Epithelial cell of esophagus (primary cell): ENCODE data around the gene CHRDL1.

ENCODE experiments used
- DNase-seq: peaks from one replicate; pipeline ENCODE4 v3.0.0; 2010; ENCODE audit warnings: low read depth
- H3K4me3 ChIP-seq: 2 replicates; pipeline ENCODE4 v1.5.1; 2011; ENCODE audit warnings: mild to moderate bottlenecking, low read length, control low read depth
- TF ChIP-seq, protein P1 (sequence below): IDR thresholded peaks from 2 replicates; pipeline ENCODE4 v1.5.1; 2011; ENCODE audit warnings: low read depth, mild to moderate bottlenecking, low read length, control low read depth, inconsistent platforms; ENCODE audit not compliant: insufficient read depth; ENCODE audit errors: missing control alignments

Gene CHRDL1

GRCh38 chrX:110746014-110746413 lies 49.6 kb downstream of the CHRDL1 start:
- TF ChIP-seq, protein P1, sequence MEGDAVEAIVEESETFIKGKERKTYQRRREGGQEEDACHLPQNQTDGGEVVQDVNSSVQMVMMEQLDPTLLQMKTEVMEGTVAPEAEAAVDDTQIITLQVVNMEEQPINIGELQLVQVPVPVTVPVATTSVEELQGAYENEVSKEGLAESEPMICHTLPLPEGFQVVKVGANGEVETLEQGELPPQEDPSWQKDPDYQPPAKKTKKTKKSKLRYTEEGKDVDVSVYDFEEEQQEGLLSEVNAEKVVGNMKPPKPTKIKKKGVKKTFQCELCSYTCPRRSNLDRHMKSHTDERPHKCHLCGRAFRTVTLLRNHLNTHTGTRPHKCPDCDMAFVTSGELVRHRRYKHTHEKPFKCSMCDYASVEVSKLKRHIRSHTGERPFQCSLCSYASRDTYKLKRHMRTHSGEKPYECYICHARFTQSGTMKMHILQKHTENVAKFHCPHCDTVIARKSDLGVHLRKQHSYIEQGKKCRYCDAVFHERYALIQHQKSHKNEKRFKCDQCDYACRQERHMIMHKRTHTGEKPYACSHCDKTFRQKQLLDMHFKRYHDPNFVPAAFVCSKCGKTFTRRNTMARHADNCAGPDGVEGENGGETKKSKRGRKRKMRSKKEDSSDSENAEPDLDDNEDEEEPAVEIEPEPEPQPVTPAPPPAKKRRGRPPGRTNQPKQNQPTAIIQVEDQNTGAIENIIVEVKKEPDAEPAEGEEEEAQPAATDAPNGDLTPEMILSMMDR = no peak
- no peak overlapping the region for H3K4me3 ChIP-seq
- DNase-seq = no peak

DNA sequence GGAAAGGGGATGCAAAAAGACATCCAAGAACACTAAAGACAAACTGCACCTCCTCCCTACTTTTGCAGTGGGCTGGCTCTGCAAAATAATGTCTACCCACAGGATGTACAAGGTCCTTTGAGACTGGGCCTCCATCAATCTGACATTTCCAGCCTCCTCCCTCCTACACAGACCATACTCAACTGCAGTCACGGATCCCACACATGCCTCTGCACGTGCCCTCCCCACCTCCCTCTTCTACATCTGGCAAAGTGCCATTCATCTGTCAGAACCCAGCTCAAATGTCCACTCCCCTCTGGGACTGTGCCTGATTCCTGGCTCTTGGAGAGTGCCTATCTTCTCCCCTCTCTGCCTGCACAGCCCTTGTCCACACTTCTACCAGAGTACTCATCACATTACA lies 50.3 kb downstream of the CHRDL1 start:
- TF ChIP-seq, protein P1 = no peak
- no peak for DNase-seq
- H3K4me3 ChIP-seq = no peak overlapping the region

GRCh38 chrX:110743679-110744340 lies 51.8 kb downstream of the CHRDL1 start:
- TF ChIP-seq, protein P1 = no peak
- H3K4me3 ChIP-seq = no peak overlapping the region
- DNase-seq = peak; percentile 0

DNA sequence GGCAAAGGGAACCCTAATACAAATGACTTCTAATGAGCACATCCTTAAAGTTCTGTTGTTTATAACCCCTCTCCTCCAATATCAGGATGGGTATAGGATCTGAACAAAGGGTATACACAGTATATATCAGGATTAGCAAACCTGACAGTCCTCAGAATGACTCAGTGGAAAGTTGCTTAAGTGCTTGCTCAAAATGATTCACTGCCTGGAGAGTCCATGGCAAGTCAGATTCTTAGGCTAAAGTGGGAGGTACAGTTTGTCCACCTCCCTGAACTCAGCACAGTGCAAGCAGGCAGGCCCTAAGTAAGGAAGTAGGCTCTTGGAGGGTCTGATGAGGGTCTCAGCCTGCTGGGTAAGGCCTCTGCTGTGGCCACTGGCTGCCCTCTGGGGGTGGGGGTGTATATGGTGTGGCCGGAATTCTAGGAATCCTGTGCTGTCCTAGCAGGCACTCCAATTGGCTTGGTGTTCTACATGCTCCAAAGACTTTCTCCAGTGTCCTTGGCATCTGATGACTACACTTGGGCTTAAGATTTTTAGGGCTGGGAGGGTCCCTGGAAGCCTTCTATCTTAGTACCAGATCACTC lies 54.3 kb downstream of the CHRDL1 start:
- no peak overlapping the region for H3K4me3 ChIP-seq
- TF ChIP-seq, protein P1 = no peak
- DNase-seq = peak; percentile 72

GRCh38 chrX:110734894-110735541 lies 60.6 kb downstream of the CHRDL1 start:
- peak; percentile 1 for DNase-seq
- no peak overlapping the region for H3K4me3 ChIP-seq
- TF ChIP-seq, protein P1 = no peak

DNA sequence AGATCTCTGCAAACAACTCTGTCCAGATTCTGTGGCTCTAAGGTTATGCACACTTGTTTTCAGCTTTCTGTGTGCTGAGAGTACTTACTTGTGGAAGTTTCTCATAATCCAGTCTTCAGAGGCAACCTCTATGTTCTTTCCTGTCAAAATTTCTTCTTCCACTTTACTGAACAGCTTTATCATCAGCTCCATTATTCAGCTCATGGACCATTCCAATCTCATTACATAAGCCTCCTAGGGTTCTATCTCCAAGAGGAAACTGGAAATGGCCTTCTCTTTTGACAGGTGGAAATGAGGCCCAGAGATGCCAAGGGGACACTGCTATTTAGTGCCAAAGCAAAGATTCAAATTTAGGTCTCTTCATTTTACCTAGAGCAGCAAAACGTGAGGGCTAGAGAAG lies 61.3 kb downstream of the CHRDL1 start:
- TF ChIP-seq, protein P1 = no peak
- DNase-seq = no peak
- no peak overlapping the region for H3K4me3 ChIP-seq
